ENCODE data around the gene KBTBD12.

Gene KBTBD12

DNA sequence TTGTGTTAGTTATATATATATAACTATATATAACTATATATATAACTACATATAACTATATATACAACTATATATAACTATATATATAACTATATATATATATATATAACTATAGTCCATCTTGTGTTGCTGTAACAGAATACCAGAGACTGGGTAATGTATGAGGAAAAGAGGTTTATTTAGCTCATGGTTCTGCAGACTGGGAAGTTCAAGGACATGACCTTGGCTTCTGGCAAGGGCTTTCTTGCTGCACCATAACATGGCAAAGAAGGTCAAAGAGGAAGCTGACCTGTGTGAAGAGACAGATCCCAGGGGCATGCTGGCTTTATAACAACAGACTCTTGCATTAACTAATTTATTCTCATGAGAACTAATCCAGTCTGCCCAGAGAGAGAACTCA is 27.6 kb downstream of the KBTBD12 start:
- TF ChIP-seq CTCF (IDR thresholded peaks at IDR 0.05; ENCODE audit: extremely low read depth, missing control alignments): no peak
- DNase-seq (ENCODE audit: low spot score): no peak

DNA sequence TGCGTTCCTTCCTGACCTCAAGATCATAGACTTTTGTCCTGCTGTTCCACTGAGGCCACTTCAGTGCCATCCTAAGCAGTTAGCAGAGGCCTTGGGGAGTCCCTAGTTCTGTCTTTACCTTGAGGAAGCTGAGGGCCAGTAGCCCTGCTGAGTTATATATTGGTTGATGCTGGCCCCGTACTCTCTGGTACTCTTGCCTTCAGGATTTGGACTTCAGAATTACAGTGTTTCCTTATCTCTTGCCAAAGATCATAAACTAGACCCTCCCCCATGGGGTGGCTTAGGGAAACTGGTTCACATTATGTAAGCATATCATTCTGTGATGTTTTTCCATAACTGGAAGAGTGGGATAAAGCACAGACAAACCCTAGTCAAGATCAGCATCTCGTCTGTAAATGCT is 33.2 kb downstream of the KBTBD12 start:
- no peak for TF ChIP-seq CTCF (IDR thresholded peaks at IDR 0.05; ENCODE audit: extremely low read depth, missing control alignments)
- DNase-seq (ENCODE audit: low spot score): no peak

DNA sequence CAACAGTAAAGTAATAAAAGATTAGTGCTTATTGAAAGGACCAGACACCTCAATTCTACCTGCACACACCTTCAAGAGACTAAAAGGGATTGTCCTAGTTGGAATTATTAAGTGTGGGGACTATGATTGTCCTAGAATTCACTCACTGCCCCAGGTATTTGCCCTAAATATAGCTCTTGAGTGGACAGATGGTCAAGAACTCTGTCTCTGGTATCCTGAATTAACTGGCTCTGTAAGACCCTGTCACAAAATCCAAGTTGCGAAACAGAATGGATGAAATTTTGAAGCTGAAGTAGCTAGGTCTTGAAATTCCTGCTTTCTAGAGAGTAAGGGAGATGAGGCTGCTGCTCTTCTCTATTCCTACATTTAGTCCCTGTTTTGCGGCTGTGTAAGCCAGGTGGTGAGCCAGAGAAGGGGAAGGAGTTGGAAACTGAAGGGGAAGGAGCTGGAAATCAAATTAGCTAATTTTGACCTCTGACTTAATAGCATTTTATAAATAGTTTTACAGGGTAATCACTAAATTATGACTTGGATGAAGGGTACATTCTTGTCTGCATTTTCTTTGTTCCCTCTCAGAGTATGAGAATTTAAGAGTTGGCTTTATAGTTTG is 34.5 kb downstream of the KBTBD12 start:
- DNase-seq (ENCODE audit: low spot score): no peak
- no peak for TF ChIP-seq CTCF (IDR thresholded peaks at IDR 0.05; ENCODE audit: extremely low read depth, missing control alignments)

GRCh38 chr3:127951276-127951675 is 36.2 kb downstream of the KBTBD12 start:
- DNase-seq (ENCODE audit: low spot score): no peak

GRCh38 chr3:127953091-127954035 is 38.3 kb downstream of the KBTBD12 start:
- TF ChIP-seq CTCF (IDR thresholded peaks at IDR 0.05; ENCODE audit: extremely low read depth, missing control alignments): no peak
- no peak for DNase-seq (ENCODE audit: low spot score)

More at GRCh38 chr3:127951276-127951675, 36.2 kb downstream of the KBTBD12 start:
- TF ChIP-seq CTCF (IDR thresholded peaks at IDR 0.05; ENCODE audit: extremely low read depth, missing control alignments): no peak

DNA sequence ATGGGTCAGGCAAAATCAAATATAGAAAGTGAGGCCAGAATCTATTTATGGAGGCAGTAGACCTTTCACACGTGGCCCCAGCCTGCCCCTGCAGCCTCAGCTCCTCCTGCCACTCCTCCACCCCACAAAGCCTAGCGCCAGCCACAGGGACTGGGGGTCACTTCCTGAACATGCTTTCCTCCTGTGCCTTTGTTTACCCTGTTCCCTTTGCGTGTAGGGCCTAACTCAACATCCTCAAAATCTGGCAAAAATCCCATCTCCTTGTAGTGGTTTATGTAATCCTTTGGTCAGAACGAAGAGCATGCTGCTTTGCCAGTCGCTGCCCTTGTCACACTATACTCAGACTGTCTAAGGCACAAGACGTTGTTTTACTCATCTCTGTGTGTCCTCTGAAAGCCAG is 39.6 kb downstream of the KBTBD12 start:
- TF ChIP-seq CTCF (IDR thresholded peaks at IDR 0.05; ENCODE audit: extremely low read depth, missing control alignments): no peak
- DNase-seq (ENCODE audit: low spot score): no peak

DNA sequence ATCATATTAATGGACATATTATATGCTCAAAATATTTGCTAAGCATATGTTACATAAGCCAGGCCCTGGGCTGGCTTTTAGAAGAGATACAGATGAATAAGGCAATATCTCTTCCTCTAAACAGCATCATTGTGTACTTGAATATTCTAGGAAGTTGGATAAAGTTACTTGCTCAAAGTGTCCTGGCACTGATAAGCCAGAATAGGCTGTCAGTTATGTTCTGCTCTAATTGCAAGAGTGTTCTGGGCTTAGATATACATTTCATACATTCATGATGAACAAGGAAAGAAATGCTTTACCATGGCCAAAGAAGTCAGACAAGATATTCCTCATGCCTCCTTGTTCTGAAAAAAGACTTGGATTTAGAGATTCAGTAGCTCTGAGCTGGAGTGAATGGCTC is 40.7 kb downstream of the KBTBD12 start:
- no peak for DNase-seq (ENCODE audit: low spot score)
- no peak for TF ChIP-seq CTCF (IDR thresholded peaks at IDR 0.05; ENCODE audit: extremely low read depth, missing control alignments)
